Measurements from ENCODE around the gene EBPL. TPM values are rescaled to one million over a fixed set of nuclear protein-coding genes. Genes with fewer than 3 reads are reported as not detected.
A peak's percentile ranks its signal among the peaks of the same experiment; 100 is the strongest.

EBPL gene
- total RNA-seq, 4 donors from 2014 or later = 38.2 to 130 (median 87.0) TPM

DNA sequence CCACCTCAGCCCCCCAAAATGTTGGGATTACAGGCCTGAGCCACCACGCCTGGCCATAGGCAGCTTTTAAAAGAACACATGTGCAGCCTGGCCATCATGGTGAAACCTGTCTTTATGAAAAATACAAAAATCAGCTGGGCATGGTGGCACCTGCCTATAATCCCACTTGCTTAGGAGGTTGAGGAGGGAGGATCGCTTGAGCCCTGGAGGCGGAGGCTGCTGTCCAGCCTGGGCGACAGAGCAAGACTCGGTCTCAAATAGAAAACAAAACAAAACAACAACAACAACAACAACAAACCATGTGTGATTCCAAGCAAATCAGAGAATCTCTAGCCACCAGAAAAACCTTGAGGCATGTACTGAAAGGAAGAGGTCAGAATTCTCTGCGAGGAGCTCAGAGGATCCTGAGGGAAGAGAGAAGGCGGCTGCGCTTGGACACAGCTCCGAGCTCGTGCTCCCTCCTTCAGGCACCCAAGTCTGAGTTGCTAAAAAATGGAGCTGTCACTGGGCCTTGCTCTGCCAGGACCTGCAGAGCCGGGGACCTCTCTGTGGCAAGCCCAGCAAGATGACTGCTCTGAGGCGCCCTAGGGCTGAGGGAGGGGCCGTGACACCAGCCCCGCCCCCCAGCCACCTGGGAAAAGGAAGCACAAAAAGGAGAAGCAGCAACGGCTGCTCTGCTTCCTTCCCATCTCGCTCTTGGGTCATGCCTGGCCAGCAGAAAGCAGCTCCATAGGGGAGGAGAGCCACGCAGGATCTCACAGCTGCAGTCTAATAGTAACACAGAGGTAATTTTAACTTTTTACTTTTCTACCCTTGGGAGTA lies 63.2 kb downstream of the EBPL start, which contains the start of gene ARL11:
Gene ARL11, plus strand, starts transcription at position 677 of the 822 bp plus-strand sequence. CDS start 1,941 bp downstream, outside the sequence.
- H3K27ac ChIP-seq = no peak within 1 kb of the TSS
- no peaks in the 10 kb centered on the region for H3K4me1 ChIP-seq
- H3K27me3 ChIP-seq = no peaks in the 10 kb centered on the region
- WGBS = 36% methylated on average over 15 of the region's 17 CpGs
- H3K9me3 ChIP-seq = no peaks in the 10 kb centered on the region
- TF ChIP-seq POLR2AphosphoS5 (IDR thresholded peaks at IDR 0.05) = no peak
- peak in 1 of 2 donors; percentile 19 for TF ChIP-seq POLR2A (IDR thresholded peaks at IDR 0.05)
- peak within 1 kb of the TSS; percentile 0 for H3K4me3 ChIP-seq
- no peaks in the 10 kb centered on the region for H3K36me3 ChIP-seq
- DNase-seq (ENCODE audit: low spot score in 2 of 2) = no peak

GRCh38 chr13:49625392-49626079 lies 65.8 kb downstream of the EBPL start:
- DNase-seq (ENCODE audit: low spot score in 2 of 2) = no peak
- TF ChIP-seq EP300 (IDR thresholded peaks at IDR 0.05) (no peak), POLR2A (IDR thresholded peaks at IDR 0.05) (no peak), POLR2AphosphoS5 (IDR thresholded peaks at IDR 0.05) (no peak)
- TF ChIP-seq, protein P1, sequence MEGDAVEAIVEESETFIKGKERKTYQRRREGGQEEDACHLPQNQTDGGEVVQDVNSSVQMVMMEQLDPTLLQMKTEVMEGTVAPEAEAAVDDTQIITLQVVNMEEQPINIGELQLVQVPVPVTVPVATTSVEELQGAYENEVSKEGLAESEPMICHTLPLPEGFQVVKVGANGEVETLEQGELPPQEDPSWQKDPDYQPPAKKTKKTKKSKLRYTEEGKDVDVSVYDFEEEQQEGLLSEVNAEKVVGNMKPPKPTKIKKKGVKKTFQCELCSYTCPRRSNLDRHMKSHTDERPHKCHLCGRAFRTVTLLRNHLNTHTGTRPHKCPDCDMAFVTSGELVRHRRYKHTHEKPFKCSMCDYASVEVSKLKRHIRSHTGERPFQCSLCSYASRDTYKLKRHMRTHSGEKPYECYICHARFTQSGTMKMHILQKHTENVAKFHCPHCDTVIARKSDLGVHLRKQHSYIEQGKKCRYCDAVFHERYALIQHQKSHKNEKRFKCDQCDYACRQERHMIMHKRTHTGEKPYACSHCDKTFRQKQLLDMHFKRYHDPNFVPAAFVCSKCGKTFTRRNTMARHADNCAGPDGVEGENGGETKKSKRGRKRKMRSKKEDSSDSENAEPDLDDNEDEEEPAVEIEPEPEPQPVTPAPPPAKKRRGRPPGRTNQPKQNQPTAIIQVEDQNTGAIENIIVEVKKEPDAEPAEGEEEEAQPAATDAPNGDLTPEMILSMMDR (IDR thresholded peaks at IDR 0.05) = no peak
- Histone ChIP-seq H3K27ac (no peak overlapping the region), H3K36me3 (no peaks in the 10 kb centered on the region), H3K9me3 (no peaks in the 10 kb centered on the region), H3K4me1 (no peaks in the 10 kb centered on the region), H3K4me3 (no peak overlapping the region), H3K27me3 (no peaks in the 10 kb centered on the region)
- WGBS = 68% methylated on average over 8 of the region's 12 CpGs

GRCh38 chr13:49624229-49624628 lies 67.1 kb downstream of the EBPL start:
- Histone ChIP-seq H3K4me1 (peaks cover 5% of the 10 kb centered on the region), H3K27ac (no peak overlapping the region), H3K36me3 (no peaks in the 10 kb centered on the region), H3K27me3 (no peaks in the 10 kb centered on the region), H3K9me3 (no peaks in the 10 kb centered on the region), H3K4me3 (no peak overlapping the region)
- DNase-seq (ENCODE audit: low spot score in 2 of 2) = no peak
- TF ChIP-seq EP300 (IDR thresholded peaks at IDR 0.05) = no peak
- TF ChIP-seq, protein P1 (IDR thresholded peaks at IDR 0.05) = no peak
- WGBS = 93% methylated on average over 6 of the region's 6 CpGs

GRCh38 chr13:49622174-49622946 lies 68.9 kb downstream of the EBPL start:
- no peak overlapping the region for H3K4me3 ChIP-seq
- H3K36me3 ChIP-seq = no peaks in the 10 kb centered on the region
- no peak for DNase-seq (ENCODE audit: low spot score in 2 of 2)
- TF ChIP-seq, protein P1 (IDR thresholded peaks at IDR 0.05) = no peak
- TF ChIP-seq POLR2AphosphoS5 (IDR thresholded peaks at IDR 0.05) = no peak
- TF ChIP-seq EP300 (IDR thresholded peaks at IDR 0.05) = no peak
- TF ChIP-seq POLR2A (IDR thresholded peaks at IDR 0.05) = no peak
- H3K27ac ChIP-seq = no peak overlapping the region
- H3K9me3 ChIP-seq = no peaks in the 10 kb centered on the region
- 44% methylated on average over 11 of the region's 11 CpGs for WGBS
- H3K4me1 ChIP-seq = peaks cover 5% of the 10 kb centered on the region
- H3K27me3 ChIP-seq = no peaks in the 10 kb centered on the region

DNA sequence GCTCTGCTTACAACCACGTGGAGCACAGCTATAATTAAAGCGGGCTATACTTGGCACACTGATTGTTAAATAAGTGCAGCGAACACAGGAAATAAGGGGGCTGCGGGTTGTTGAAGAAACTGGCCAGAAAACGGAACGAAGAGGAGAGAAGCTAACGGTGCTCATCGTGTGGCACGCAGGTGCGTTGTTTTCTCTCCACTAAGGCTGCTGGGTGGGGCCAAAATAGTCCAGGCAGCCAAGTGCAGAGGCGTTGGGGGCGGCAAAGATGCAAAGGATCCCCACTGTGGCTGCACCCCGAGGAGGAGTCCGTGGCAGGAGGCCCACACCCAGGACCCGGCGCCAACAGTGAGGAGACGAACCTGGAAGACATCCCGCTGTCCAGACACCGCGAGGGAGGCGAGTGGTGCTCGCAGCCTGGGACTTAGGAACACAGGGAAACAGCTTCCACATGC lies 71.1 kb downstream of the EBPL start:
- peak overlapping the region; percentile 18 for H3K4me3 ChIP-seq

More for the DNA sequence above, 71.1 kb downstream of the EBPL start:
- Histone ChIP-seq H3K27ac (no peak overlapping the region), H3K4me1 (peaks cover 14% of the 10 kb centered on the region), H3K36me3 (no peaks in the 10 kb centered on the region), H3K9me3 (no peaks in the 10 kb centered on the region), H3K27me3 (no peaks in the 10 kb centered on the region)
- TF ChIP-seq, protein P1 (IDR thresholded peaks at IDR 0.05) = no peak
- TF ChIP-seq EP300 (IDR thresholded peaks at IDR 0.05) (no peak), POLR2AphosphoS5 (IDR thresholded peaks at IDR 0.05) (no peak), POLR2A (IDR thresholded peaks at IDR 0.05) (no peak)
- WGBS = 47% methylated on average over 22 of the region's 22 CpGs
- DNase-seq (ENCODE audit: low spot score in 2 of 2) = no peak
